GM19193 (cell line): ENCODE measurements around the gene RHBDD3.

Experiments
- POLR2A ChIP-seq: IDR thresholded peaks from 4 replicates; pipeline ENCODE4 v1.6.1; 2011; ENCODE audit not compliant: insufficient read depth, insufficient read length; ENCODE audit errors: extremely low read depth

RHBDD3 gene

GRCh38 chr22:29253561-29254285 is 14.1 kb downstream of the RHBDD3 start:
- TF ChIP-seq POLR2A, result no peak

GRCh38 chr22:29251981-29252911 is 15.5 kb downstream of the RHBDD3 start:
- TF ChIP-seq POLR2A, result no peak

GRCh38 chr22:29251265-29251664 is 16.5 kb downstream of the RHBDD3 start:
- no peak for TF ChIP-seq POLR2A

- TF ChIP-seq POLR2A, result no peak
Measured at GRCh38 chr22:29245626-29246385, 22.0 kb downstream of the RHBDD3 start.

GRCh38 chr22:29244785-29245625 is 22.8 kb downstream of the RHBDD3 start:
- TF ChIP-seq POLR2A, result no peak

GRCh38 chr22:29243874-29244446 is 23.8 kb downstream of the RHBDD3 start:
- no peak for TF ChIP-seq POLR2A

GRCh38 chr22:29233277-29233877 is 34.4 kb downstream of the RHBDD3 start:
- no peak for TF ChIP-seq POLR2A

GRCh38 chr22:29231971-29232959 is 35.5 kb downstream of the RHBDD3 start:
- TF ChIP-seq POLR2A, result peak; percentile 7

GRCh38 chr22:29230972-29231875 is 36.6 kb downstream of the RHBDD3 start:
- no peak for TF ChIP-seq POLR2A

- TF ChIP-seq POLR2A, result no peak
Measured at GRCh38 chr22:29226351-29226981, 41.3 kb downstream of the RHBDD3 start.
